Measurements from ENCODE around the gene RBPJL. TPM values are rescaled to one million over a fixed set of nuclear protein-coding genes. Genes with fewer than 3 reads are reported as not detected.

RBPJL gene
- total RNA-seq, 1 donor from 2014 or later, result not detected

DNA sequence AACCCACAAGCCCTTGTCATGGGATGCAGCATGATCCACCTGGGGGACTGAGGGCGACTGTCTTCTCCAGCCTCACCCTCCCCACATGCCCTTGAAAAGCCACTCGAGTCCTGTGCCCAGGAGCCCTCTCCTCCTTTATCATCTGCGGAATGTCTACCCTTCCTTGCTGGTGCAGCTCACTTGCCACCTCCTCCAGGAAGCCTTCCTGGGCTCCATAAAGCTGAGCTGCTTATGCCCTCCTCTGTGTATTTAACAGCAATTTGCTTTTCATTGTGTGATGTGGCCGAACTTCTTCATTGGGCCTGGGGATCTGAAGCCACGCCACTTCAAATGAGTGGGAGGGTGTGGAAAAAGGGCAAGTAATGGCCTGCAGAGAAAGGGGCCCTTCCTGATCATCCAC is 17.8 kb upstream of the RBPJL start:
- Mint-ChIP-seq H3K4me3 (ENCODE audit: unreplicated experiment) (no peak overlapping the region), H3K27ac (ENCODE audit: unreplicated experiment) (no peak overlapping the region), H3K9me3 (ENCODE audit: unreplicated experiment) (no peaks in the 10 kb centered on the region), H3K27me3 (ENCODE audit: unreplicated experiment) (peaks cover 31% of the 10 kb centered on the region), H3K36me3 (ENCODE audit: unreplicated experiment) (no peaks in the 10 kb centered on the region), H3K4me1 (ENCODE audit: unreplicated experiment) (peaks cover 4% of the 10 kb centered on the region)
- TF ChIP-seq, protein P1, sequence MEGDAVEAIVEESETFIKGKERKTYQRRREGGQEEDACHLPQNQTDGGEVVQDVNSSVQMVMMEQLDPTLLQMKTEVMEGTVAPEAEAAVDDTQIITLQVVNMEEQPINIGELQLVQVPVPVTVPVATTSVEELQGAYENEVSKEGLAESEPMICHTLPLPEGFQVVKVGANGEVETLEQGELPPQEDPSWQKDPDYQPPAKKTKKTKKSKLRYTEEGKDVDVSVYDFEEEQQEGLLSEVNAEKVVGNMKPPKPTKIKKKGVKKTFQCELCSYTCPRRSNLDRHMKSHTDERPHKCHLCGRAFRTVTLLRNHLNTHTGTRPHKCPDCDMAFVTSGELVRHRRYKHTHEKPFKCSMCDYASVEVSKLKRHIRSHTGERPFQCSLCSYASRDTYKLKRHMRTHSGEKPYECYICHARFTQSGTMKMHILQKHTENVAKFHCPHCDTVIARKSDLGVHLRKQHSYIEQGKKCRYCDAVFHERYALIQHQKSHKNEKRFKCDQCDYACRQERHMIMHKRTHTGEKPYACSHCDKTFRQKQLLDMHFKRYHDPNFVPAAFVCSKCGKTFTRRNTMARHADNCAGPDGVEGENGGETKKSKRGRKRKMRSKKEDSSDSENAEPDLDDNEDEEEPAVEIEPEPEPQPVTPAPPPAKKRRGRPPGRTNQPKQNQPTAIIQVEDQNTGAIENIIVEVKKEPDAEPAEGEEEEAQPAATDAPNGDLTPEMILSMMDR (IDR thresholded peaks at IDR 0.05), result no peak
- no peak for DNase-seq (ENCODE audit: extremely low spot score, unreplicated experiment)

DNA sequence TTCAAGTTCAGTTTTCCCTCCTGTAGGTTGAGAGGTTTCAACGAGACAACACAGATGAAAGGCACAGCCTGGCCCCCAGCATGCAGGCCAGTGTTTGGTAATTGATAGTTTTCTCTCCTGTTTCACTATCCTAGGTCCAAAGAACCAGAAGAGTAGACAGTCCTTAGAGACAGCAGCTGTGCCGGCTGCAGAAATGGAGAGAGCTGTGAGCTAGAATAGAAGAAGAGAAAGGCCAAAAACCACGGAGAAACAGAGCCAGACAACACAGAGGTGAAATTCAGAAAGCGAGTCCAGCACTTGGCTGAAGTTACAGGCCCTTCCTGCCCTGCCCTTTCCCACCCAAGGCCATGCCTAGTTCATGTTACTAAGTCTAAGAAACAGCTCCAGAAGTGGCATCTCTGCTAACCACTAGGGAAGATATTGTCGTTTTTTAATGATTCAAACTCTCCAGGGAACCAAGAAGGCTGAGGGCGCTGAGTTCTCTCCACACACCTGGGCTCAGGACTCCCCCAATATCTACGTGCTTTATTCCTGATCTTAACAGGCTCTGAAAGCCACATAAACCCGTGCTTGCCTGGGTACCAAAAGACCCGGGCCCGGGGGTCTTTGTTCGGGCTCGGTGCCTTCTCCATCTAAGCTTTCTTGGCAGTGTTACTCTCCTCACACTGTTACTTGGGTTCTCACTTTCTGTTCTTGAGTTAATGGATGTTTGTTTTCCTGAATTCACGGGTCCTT is 16.5 kb upstream of the RBPJL start:
- TF ChIP-seq, protein P1 (IDR thresholded peaks at IDR 0.05), result no peak
- Mint-ChIP-seq H3K27me3 (ENCODE audit: unreplicated experiment) (peaks cover 22% of the 10 kb centered on the region), H3K4me3 (ENCODE audit: unreplicated experiment) (no peak overlapping the region), H3K27ac (ENCODE audit: unreplicated experiment) (no peak overlapping the region), H3K4me1 (ENCODE audit: unreplicated experiment) (peaks cover 7% of the 10 kb centered on the region), H3K36me3 (ENCODE audit: unreplicated experiment) (no peaks in the 10 kb centered on the region), H3K9me3 (ENCODE audit: unreplicated experiment) (no peaks in the 10 kb centered on the region)
- DNase-seq (ENCODE audit: extremely low spot score, unreplicated experiment), result no peak

GRCh38 chr20:45290677-45291355 is 15.8 kb upstream of the RBPJL start:
- DNase-seq (ENCODE audit: extremely low spot score, unreplicated experiment), result peak; percentile 91
- Mint-ChIP-seq H3K27me3 (ENCODE audit: unreplicated experiment) (peaks cover 17% of the 10 kb centered on the region), H3K27ac (ENCODE audit: unreplicated experiment) (no peak overlapping the region), H3K9me3 (ENCODE audit: unreplicated experiment) (no peaks in the 10 kb centered on the region), H3K36me3 (ENCODE audit: unreplicated experiment) (no peaks in the 10 kb centered on the region), H3K4me3 (ENCODE audit: unreplicated experiment) (no peak overlapping the region), H3K4me1 (ENCODE audit: unreplicated experiment) (peaks cover 7% of the 10 kb centered on the region)
- TF ChIP-seq, protein P1 (IDR thresholded peaks at IDR 0.05), result peak; percentile 87

- Mint-ChIP-seq H3K4me1 (ENCODE audit: unreplicated experiment) (peaks cover 7% of the 10 kb centered on the region), H3K27me3 (ENCODE audit: unreplicated experiment) (peaks cover 19% of the 10 kb centered on the region), H3K4me3 (ENCODE audit: unreplicated experiment) (no peak overlapping the region), H3K27ac (ENCODE audit: unreplicated experiment) (no peak overlapping the region), H3K9me3 (ENCODE audit: unreplicated experiment) (no peaks in the 10 kb centered on the region), H3K36me3 (ENCODE audit: unreplicated experiment) (no peaks in the 10 kb centered on the region)
- DNase-seq (ENCODE audit: extremely low spot score, unreplicated experiment), result no peak
- TF ChIP-seq, protein P1 (IDR thresholded peaks at IDR 0.05), result no peak
Observed at GRCh38 chr20:45291526-45291925, 15.1 kb upstream of the RBPJL start.

- Mint-ChIP-seq H3K27ac (ENCODE audit: unreplicated experiment) (no peak overlapping the region), H3K9me3 (ENCODE audit: unreplicated experiment) (no peaks in the 10 kb centered on the region), H3K4me1 (ENCODE audit: unreplicated experiment) (peaks cover 7% of the 10 kb centered on the region), H3K4me3 (ENCODE audit: unreplicated experiment) (no peak overlapping the region), H3K27me3 (ENCODE audit: unreplicated experiment) (peaks cover 17% of the 10 kb centered on the region), H3K36me3 (ENCODE audit: unreplicated experiment) (no peaks in the 10 kb centered on the region)
- DNase-seq (ENCODE audit: extremely low spot score, unreplicated experiment), result no peak
- TF ChIP-seq, protein P1 (IDR thresholded peaks at IDR 0.05), result no peak
Observed at GRCh38 chr20:45292343-45292742, 14.3 kb upstream of the RBPJL start.
